Endothelial cell of umbilical vein (primary cell): ENCODE measurements around the gene RPF1. TPM values are rescaled to one million over a fixed set of nuclear protein-coding genes. Genes with fewer than 3 reads are reported as not detected.

ENCODE experiments used
- BruUV-seq: library from RNA; stranded (reverse); fragments of 400-500 nt; replicated peaks from 2 replicates; lab custom pipeline; 2021; lab: Mats Ljungman, UMichigan
- CTCF ChIA-PET: fragments of 300-600, 350-600 bp; sonication (Branson Sonifier 250); formaldehyde crosslinking; loops from one replicate; lab custom pipeline; 2021; ENCODE audit warnings: antibody characterized with exemption, inconsistent platforms; lab: Charles Lee
- POLR2A ChIA-PET: fragments of 300-600, 350-600 bp; sonication (Branson Sonifier 250); formaldehyde crosslinking; loops from one replicate; lab custom pipeline; 2021; ENCODE audit warnings: antibody characterized with exemption, inconsistent platforms; lab: Charles Lee
- DNase-seq: peaks from one replicate; pipeline ENCODE4 v3.0.0-alpha.2; 2011; ENCODE audit warnings: low read depth, low spot score
- FAIRE-seq: peaks from 2 replicates; lab custom pipeline; 2011; peaks lifted over from hg19 to GRCh38; lab: Jason Lieb, UNC
- H2AFZ ChIP-seq: 2 replicates; pipeline ENCODE4 v1.6.0; 2012; ENCODE audit warnings: low read depth, low read length, control low read depth, inconsistent platforms
- H3K27ac ChIP-seq: 2 replicates; pipeline ENCODE4 v1.5.1; 2011; ENCODE audit warnings: low read depth, mild to moderate bottlenecking, control low read depth, low read length, moderate library complexity; ENCODE audit not compliant: insufficient read depth
- H3K27me3 ChIP-seq, 2 experiments: 2 replicates each; pipeline versions ENCODE4 v1.6.0 to v1.6.1; 2011; ENCODE audit warnings: low read length in 2 of 2, mixed read lengths in 1 of 2; ENCODE audit not compliant: control insufficient read depth in 2 of 2, insufficient read depth in 2 of 2
- H3K36me3 ChIP-seq, 2 experiments: 2 replicates in 1 of 2; 3 replicates in 1 of 2; pipeline ENCODE4 v1.5.1; 2011; ENCODE audit warnings: low read length in 2 of 2, mild to moderate bottlenecking in 1 of 2, moderate library complexity in 1 of 2; ENCODE audit not compliant: control insufficient read depth in 2 of 2, insufficient read depth in 2 of 2; ENCODE audit errors: extremely low read depth in 1 of 2
- H3K4me1 ChIP-seq: 3 replicates; pipeline ENCODE4 v1.5.1; 2011; ENCODE audit warnings: mild to moderate bottlenecking, low read length; ENCODE audit not compliant: control insufficient read depth, insufficient read depth; ENCODE audit errors: extremely low read depth
- H3K4me2 ChIP-seq: 2 replicates; pipeline ENCODE4 v1.6.1; 2011; ENCODE audit warnings: low read length, control low read depth, mixed read lengths; ENCODE audit not compliant: insufficient read depth
- H3K4me3 ChIP-seq, 3 experiments: fragments of 200-600 bp in 1 of 3; sonication (generic), shearing (Covaris generic) in 1 of 3; replicated peaks in 1 of 3; 2 replicates each; pipeline ENCODE4 v1.5.1; 2011 to 2016; ENCODE audit warnings: control low read depth in 3 of 3, low read length in 3 of 3, mild to moderate bottlenecking in 2 of 3, inconsistent platforms in 1 of 3, low read depth in 1 of 3, moderate library complexity in 1 of 3; ENCODE audit not compliant: insufficient read depth in 1 of 3
- H3K79me2 ChIP-seq: 2 replicates; pipeline ENCODE4 v1.6.0; 2012; ENCODE audit warnings: low read length, inconsistent platforms; ENCODE audit not compliant: control insufficient read depth, insufficient read depth
- H3K9ac ChIP-seq: replicated peaks from 2 replicates; pipeline ENCODE3; 2011; ENCODE audit warnings: low read length, control low read depth; ENCODE audit not compliant: insufficient read depth; ENCODE audit errors: extremely low read depth
- H3K9me1 ChIP-seq: replicated peaks from 3 replicates; pipeline ENCODE4 v1.6.0; 2011; ENCODE audit warnings: mild to moderate bottlenecking, low read length; ENCODE audit not compliant: control insufficient read depth, insufficient read depth; ENCODE audit errors: extremely low read depth
- H3K9me3 ChIP-seq: replicated peaks from 2 replicates; pipeline ENCODE4 v1.5.1; 2012; ENCODE audit warnings: low read length, inconsistent platforms; ENCODE audit not compliant: control insufficient read depth, insufficient read depth
- H4K20me1 ChIP-seq: replicated peaks from 2 replicates; pipeline ENCODE3; 2011; ENCODE audit warnings: mild to moderate bottlenecking, low read length; ENCODE audit not compliant: control insufficient read depth, insufficient read depth; ENCODE audit errors: extremely low read depth
- EZH2 ChIP-seq: IDR thresholded peaks from 2 replicates; pipeline ENCODE4 v1.6.1; 2012; ENCODE audit warnings: borderline replicate concordance, low read depth, mild to moderate bottlenecking, moderate library complexity, low read length, inconsistent platforms; ENCODE audit not compliant: severe bottlenecking
- FOS ChIP-seq: IDR thresholded peaks from 2 replicates; pipeline ENCODE4 v1.6.1; 2011; ENCODE audit warnings: mild to moderate bottlenecking, low read length, moderate library complexity, borderline replicate concordance; ENCODE audit not compliant: insufficient read depth
- GATA2 ChIP-seq: IDR thresholded peaks from 2 replicates; pipeline ENCODE4 v1.7.0; 2011; ENCODE audit warnings: low read depth, mild to moderate bottlenecking, moderate library complexity, mixed read lengths, low read length; ENCODE audit not compliant: insufficient read length, insufficient read depth
- JUN ChIP-seq: IDR thresholded peaks from 2 replicates; pipeline ENCODE4 v1.6.1; 2011; ENCODE audit warnings: borderline replicate concordance, low read depth; ENCODE audit not compliant: insufficient read length, insufficient read depth
- MYC ChIP-seq: IDR thresholded peaks from one replicate; pipeline ENCODE4 v1.6.1; 2011; ENCODE audit warnings: mild to moderate bottlenecking, low read depth, low read length
- POLR2A ChIP-seq: IDR thresholded peaks from 2 replicates; pipeline ENCODE4 v1.6.1; 2012; ENCODE audit warnings: low read depth, mild to moderate bottlenecking, control low read depth, low read length
- POLR2AphosphoS5 ChIP-seq: IDR thresholded peaks from 2 replicates; pipeline ENCODE4 v1.6.1; 2012; ENCODE audit warnings: low read depth, mild to moderate bottlenecking, control low read depth, low read length, moderate library complexity; ENCODE audit not compliant: insufficient read depth
- dilution Hi-C: fragments of 300-500 bp; cut with MboI; formaldehyde crosslinking; loops from one replicate; pipeline ENCODE4 v1.15.0; 2019; ENCODE audit warnings: low sequenced_read_pairs; ENCODE audit not compliant: extremely low pct_ligation_motif_present
- intact Hi-C: fragments of 100-400 bp; cut with micrococcal nuclease; formaldehyde crosslinking; loops from one replicate; pipeline ENCODE4 v1.10.0; 2022
- polyA plus RNA-seq, 4 experiments: library from polyadenylated mRNA; depleted of rRNA in 3 of 4; stranded (reverse) in 3 of 4; unstranded in 1 of 4; fragments of >200 nt; gene quantifications; 2 replicates each; pipeline versions ENCODE4 v1.2.1 to v1.2.3, GENCODE V29; 2011 to 2012; ENCODE audit warnings: missing spikeins in 1 of 4
- total RNA-seq: library from RNA; stranded (reverse); gene quantifications from 2 replicates; pipeline ENCODE4 v1.2.3, GENCODE V29; 2021
- TF ChIP-seq, protein P1 (sequence below): IDR thresholded peaks from 2 replicates; pipeline ENCODE4 v1.6.1; 2011; ENCODE audit not compliant: insufficient read depth, insufficient read length
- TF ChIP-seq, protein P2 (sequence below), 2 donors: IDR thresholded peaks; 1 replicate in 1 of 2; 2 replicates in 1 of 2; pipeline ENCODE4 v1.5.1; 2011; ENCODE audit warnings: low read length in 2 of 2, mild to moderate bottlenecking in 2 of 2, moderate library complexity in 2 of 2, control low read depth in 1 of 2, inconsistent platforms in 1 of 2, low read depth in 1 of 2; ENCODE audit not compliant: insufficient read depth in 1 of 2; ENCODE audit errors: extremely low read depth in 1 of 2

The RPF1 gene
- total and polyA plus RNA-seq, 2 donors (not counting 3 experiments of a cell fraction or from before 2014, with no cell fraction given) = 15.3 to 32.6 TPM

DNA sequence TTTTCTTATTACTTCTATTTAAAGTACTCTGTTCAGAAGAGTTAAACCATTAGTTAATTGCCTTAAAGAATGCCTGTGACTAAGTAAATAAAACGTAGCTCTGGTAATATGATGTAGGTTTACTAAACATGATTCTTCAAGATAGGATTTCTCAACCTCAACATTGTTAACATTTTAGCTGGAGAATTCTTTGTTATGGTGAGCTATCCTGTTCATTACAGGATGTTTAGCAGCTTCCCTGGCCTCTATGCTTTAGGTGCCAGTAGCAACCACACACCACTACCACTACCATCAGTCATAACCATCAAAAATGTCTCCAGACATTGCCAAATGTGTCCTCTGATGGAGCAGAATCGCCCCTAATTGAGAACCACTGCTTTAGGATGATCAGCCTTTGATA is 10.7 kb downstream of the RPF1 start:
- Histone ChIP-seq H3K79me2 (peaks cover 24% of the 10 kb centered on the region), H2AFZ (no peak overlapping the region), H4K20me1 (peaks cover 2% of the 10 kb centered on the region), H3K36me3 (peaks cover 7 to 11% of the 10 kb centered on the region in 2 experiments), H3K9ac (no peak overlapping the region), H3K9me3 (no peaks in the 10 kb centered on the region), H3K27me3 (no peaks in the 10 kb centered on the region), H3K4me2 (no peak overlapping the region), H3K4me1 (no peaks in the 10 kb centered on the region), H3K4me3 (no peak overlapping the region), H3K27ac (no peak overlapping the region), H3K9me1 (no peaks in the 10 kb centered on the region)
- ChIA-PET CTCF (interaction anchor here (1.1 kb wide), 1 partner anchor 13 kb away, joined by 3 read pairs; no protein-coding TSS in a partner anchor), POLR2A (no interaction called here)
- intact Hi-C loops = no loop called here
- TF ChIP-seq FOS (no peak), EZH2 (no peak), MYC (no peak), POLR2A (no peak), JUN (no peak), POLR2AphosphoS5 (no peak), GATA2 (no peak)
- TF ChIP-seq, protein P1, sequence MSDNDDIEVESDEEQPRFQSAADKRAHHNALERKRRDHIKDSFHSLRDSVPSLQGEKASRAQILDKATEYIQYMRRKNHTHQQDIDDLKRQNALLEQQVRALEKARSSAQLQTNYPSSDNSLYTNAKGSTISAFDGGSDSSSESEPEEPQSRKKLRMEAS = no peak
- TF ChIP-seq, protein P2, sequence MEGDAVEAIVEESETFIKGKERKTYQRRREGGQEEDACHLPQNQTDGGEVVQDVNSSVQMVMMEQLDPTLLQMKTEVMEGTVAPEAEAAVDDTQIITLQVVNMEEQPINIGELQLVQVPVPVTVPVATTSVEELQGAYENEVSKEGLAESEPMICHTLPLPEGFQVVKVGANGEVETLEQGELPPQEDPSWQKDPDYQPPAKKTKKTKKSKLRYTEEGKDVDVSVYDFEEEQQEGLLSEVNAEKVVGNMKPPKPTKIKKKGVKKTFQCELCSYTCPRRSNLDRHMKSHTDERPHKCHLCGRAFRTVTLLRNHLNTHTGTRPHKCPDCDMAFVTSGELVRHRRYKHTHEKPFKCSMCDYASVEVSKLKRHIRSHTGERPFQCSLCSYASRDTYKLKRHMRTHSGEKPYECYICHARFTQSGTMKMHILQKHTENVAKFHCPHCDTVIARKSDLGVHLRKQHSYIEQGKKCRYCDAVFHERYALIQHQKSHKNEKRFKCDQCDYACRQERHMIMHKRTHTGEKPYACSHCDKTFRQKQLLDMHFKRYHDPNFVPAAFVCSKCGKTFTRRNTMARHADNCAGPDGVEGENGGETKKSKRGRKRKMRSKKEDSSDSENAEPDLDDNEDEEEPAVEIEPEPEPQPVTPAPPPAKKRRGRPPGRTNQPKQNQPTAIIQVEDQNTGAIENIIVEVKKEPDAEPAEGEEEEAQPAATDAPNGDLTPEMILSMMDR (IDR thresholded peaks at IDR 0.05; ENCODE audit: extremely low read depth in 1 of 2, insufficient read depth in 1 of 2, low read depth in 1 of 2, low read length in 2 of 2) = no peak
- no peak for FAIRE-seq
- no peak for DNase-seq
- BruUV-seq = no TSS peak
- dilution Hi-C loops = no loop called here
